ENCODE results near the gene GXYLT1.
"Not testable (repeated sequence)": the region's sequence is repeated elsewhere in the genome, so short reads cannot be mapped to it uniquely, and the experiment has no call there.

Gene GXYLT1, protein sequence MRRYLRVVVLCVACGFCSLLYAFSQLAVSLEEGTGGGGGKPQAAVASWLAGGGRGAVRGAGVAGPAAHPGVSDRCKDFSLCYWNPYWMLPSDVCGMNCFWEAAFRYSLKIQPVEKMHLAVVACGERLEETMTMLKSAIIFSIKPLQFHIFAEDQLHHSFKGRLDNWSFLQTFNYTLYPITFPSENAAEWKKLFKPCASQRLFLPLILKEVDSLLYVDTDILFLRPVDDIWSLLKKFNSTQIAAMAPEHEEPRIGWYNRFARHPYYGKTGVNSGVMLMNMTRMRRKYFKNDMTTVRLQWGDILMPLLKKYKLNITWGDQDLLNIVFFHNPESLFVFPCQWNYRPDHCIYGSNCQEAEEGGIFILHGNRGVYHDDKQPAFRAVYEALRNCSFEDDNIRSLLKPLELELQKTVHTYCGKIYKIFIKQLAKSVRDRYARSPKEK

DNA sequence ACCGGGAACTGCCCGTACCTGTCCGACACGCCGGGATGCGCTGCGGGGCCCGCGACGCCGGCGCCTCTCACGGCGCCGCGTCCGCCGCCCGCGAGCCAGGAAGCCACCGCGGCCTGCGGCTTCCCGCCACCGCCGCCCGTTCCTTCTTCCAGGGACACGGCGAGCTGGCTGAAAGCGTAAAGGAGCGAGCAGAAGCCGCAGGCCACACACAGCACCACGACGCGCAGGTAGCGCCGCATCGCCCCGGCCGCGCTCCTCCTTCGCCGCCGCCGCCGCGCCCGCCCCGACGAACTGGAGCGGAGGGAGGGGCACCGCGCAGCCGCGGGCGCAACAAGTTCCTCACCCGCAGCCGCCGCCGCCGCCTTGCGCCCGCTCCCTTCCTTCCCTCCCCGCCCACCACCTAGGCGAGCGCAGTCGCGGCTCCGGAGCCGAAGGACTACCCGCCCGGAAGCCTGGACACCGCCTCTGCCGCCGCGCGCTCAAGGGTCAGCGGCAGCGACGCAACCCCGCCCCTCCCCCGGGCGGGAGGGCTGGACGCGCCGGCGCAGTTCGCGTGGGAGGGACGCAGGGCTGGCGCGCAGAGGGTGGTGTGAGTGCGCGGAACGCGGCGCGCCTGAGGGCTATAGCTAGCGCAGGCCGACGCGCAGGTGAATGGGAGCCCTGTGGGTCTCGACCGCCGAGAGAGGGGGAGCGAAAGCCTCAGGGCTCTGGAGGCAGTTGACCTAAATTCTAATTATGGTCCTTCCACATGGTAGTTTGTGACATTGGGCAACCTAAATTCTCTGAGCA is at the start of gene GXYLT1:
Gene GXYLT1, minus strand, starts transcription at position 467 of the 789 bp plus-strand sequence. Its CDS starts 228 bp downstream, at position 239.
- peak; percentile 93 for DNase-seq (ENCODE audit: low spot score)

DNA sequence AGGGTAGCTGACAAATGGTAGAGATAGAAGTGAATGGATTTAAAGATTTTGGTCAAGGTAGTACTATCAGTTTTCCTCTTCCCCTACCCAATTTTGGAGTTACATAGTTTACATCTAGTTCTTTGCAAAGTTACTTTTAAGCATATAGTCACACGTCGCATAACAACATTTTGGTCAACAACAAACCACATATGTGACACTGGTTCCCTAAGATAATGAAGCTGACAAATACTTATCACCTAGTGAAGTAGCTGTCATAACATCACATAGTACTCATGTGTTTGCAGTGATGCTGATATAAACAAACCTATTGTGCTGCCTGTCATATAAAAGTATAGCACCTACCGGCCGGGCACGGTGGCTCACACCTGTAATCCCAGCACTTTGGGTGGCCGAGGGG is 48.0 kb upstream of the GXYLT1 start:
- DNase-seq (ENCODE audit: low spot score) = no peak

DNA sequence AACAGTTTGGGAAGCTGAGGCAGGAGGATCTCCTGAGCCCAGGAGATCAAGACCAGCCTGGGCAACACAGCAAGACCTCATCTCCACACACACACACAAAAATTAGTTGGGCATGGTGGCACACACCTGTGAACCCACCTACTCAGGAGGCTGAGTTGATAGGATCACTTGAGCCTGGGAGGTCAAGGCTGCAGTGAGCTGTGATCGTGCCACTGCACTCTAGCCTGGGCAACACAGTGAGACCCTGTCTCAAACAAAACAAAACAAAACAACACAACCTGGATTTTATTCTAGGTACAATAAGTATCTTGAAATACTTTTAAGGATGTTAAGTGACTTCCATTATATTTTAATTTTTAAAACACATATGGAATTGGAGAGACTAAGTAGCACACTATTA is 47.6 kb upstream of the GXYLT1 start:
- no peak for DNase-seq (ENCODE audit: low spot score)

DNA sequence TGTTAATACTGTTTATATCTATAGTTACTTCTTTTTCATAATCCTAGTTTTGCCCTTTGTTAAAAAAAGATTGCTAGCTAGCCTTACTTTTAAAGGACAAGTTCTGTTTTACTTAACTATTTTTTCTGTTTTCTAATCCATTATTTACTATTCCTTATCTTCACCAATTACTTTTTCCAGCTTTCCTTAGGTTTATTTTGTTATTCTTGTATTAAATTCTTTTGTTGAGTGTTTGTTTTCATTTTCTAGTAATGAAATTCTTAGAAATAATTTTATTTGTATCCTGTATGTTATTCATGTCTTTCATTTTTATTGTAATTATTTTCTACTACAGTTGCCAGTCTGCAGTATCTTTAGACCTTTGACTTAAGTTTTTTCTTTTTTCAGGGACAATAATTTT is 45.7 kb upstream of the GXYLT1 start:
- no peak for DNase-seq (ENCODE audit: low spot score)

DNA sequence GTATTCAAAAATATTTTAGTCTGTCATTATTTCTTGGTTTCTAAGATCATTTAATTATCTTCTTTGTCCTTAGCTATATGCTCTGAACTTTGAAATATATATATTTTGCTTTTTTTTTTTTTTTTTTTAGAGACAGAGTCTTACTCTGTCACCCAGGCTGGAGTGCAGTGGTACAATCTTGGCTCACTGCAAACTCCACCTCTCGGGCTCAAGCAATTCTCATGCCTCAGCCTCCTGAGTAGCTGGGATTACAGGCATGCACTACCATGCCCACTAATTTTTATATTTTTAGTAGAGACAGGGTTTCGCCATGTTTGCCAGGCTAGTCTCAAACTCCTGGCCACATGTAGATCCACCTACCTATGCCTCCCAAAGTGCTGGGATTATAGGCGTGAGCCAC is 43.6 kb upstream of the GXYLT1 start:
- not testable (repeated sequence) for DNase-seq (ENCODE audit: low spot score)

DNA sequence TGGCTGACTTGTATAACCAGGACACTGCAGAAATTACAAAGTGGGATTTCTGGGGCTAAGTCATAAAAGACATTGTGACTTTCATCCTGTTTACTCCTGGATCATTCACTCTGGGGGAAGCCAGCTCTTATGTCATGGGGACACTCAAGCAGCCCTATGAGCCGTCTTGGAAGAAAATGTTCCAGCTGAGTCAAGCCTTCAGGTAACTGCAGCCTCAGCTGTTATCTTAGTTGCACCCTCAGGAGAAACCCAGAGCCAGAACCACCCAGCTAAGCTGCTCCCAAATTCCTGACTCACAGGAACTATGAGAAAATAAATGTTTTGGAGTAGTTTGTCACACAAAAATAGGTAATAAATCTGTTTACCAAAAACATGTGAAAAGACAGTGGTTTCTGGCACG is 43.1 kb upstream of the GXYLT1 start:
- DNase-seq (ENCODE audit: low spot score) = no peak

DNA sequence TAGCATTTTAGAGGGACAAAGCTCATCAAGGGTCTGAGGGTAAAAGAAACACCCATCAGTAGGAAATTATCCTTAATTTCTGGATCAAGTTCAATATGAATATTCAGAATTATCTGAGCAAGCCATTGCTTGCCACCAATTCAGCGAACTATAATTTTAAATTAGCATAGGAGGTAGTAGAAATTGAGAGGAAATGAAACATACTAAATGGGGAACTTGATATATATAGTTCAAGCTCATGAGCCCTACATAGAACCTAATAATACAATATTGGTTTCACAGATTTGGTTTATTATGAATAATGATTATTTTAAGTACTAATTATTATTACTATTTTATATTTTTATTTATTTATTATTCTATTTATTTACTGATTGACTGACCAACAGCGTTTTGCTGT is 42.1 kb upstream of the GXYLT1 start:
- DNase-seq (ENCODE audit: low spot score) = no peak

DNA sequence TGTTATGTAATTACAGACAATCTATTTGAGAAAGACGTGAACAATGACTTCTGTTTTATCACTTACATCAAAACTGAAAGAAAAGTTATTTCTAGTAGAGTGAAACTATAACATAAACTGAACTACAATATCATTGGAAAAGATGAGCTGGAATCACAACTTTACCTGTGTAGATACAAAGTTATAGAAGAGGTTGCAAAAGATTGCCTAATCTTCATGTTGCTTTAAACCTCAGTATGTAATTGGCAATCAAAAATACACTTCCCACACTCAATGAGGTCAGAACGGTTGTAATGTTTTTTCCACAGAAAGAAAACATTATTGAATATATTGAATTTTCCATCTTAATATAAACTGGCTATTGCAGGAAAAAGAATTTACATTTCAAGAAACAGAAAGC is 37.7 kb upstream of the GXYLT1 start:
- no peak for DNase-seq (ENCODE audit: low spot score)

DNA sequence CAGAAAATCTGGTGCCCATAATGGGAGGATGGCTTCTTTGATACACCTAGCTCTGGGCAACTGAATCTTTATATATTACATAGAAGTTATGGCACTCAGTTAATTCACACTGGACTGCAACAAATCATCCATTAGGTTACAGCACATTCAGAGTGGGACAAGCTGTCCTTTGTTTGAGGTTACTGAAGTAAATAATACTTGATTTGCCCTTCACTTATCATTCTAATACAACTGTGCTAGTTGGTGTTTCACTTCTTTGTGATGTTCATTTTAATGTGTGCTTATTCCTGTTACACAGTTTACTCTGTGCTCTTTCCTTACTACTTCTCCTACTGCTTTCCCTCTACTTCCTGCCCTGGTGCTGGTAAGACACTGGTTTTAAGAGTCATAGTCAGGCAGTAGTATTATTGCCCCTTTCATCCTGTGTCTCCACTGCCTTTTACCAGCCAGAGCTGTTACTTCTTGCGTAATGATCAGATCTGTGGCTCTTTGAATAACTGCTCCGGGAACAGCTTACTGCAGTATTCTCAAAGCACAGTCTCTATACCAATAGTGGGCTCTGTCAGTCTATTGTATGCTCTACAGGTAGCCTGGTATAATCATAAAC is 36.4 kb upstream of the GXYLT1 start:
- peak; percentile 32 for DNase-seq (ENCODE audit: low spot score)

DNA sequence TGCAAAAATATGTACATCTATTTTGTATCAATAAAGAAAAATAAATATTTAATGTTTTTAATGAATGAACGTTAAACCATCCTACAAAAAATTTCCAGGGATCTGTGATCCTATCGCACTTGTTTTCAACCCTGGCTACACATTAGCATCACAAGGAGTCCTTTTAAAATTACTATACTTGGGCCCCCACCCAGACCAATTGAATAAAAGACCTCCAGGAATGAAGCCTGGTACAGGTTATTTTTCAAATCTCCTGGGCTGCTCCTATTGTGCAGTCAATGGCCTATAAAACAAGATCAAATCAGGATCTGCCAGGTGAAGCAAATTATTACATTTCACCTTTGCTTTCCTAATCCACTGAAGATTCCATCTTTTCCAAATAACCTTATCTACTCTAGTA is 33.4 kb upstream of the GXYLT1 start:
- DNase-seq (ENCODE audit: low spot score) = no peak

DNA sequence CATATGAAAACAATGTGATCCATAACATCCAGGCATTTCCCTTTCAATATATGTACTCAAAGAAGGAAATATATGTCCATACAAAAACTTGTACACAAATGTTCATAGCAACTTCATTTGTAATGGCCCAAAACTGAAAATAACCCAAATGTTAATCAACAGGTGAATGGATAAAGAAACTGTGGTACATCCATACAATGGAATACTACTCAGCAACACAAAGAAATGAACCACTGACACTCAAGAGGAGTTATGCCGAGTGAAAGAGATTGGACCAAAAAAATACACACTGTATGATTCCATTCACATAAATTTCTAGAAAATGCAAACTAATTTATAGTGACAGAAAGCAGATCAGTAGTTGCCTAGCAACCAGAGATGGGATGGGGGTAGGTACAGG is 30.3 kb upstream of the GXYLT1 start:
- no peak for DNase-seq (ENCODE audit: low spot score)

DNA sequence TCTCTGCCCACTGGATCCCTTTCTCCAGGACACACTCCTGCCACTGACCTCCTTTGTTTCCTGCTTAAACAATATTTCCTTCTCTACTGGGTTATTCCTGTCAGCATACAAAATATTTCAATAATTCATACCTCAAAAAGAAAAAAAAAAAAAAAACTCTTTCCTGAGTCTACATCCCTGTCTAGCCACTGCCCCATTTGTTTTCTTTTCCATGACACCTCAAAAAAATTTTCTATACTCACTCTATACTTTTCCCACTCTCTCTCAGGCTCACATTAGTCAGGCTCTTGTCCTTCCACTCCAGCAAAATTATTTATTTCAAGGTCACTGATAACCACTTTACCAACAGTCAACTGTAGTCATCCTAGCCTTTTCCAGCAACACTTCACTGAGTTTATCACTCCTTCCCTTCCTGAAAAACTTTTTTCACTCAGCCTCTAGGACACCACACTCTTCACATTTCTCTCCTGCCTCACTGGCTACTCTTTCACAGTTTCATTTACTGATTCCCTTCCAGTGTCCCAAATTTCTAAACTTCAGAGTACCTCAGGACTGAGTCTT is 29.4 kb upstream of the GXYLT1 start:
- no peak for DNase-seq (ENCODE audit: low spot score)

DNA sequence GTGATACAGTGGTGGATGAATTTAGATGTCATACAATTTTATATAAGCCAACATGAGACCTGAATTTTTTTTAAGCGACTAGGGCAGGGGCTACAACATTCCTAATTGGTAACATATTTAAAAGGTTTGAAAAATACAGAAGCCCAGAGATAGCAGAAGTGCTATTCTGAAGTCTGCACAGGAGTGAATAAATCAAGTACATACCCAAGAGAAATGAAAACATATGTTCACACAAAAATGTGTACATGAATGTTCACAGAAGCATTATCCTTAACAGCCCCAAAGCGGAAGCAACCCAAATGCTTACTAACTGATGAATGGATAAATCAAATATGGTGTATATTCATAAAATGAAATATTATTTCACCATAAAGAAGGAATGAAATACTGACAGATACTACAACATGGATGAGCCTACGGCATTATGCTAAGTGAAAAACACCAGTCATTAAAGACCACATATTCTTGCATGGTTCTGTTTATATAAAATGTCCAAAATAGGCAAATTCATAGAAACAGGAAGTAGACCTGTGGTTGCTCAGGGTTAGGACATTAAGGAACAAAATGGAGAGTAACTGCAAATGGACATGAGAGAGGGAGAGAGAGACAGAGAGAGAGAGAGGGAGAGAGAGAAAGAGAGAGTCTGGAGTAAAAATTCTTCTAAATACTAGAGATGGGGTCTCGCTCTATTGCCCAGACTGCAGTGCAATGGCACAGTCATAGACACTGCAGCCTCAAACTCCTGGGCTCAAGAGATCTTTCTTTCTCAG is 28.0 kb upstream of the GXYLT1 start:
- DNase-seq (ENCODE audit: low spot score) = no peak

DNA sequence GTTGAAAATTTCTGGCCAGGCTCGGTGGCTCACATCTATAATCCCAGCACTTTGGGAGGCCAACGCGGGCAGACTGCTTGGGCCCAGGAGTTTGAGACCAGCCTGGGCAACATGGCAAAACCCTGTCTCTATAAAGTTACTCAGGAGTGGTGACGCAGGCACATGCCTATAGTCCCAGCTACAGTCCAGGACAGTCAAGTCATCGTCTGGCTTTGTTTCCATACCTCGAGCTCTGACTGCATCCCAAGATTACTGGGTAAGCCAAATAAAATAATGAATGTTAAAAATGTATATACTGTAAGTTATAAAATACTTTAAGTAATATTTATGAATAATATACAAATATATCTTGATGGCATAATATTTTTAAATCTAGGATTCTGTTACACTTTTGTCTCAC is 23.0 kb upstream of the GXYLT1 start:
- DNase-seq (ENCODE audit: low spot score) = no peak

DNA sequence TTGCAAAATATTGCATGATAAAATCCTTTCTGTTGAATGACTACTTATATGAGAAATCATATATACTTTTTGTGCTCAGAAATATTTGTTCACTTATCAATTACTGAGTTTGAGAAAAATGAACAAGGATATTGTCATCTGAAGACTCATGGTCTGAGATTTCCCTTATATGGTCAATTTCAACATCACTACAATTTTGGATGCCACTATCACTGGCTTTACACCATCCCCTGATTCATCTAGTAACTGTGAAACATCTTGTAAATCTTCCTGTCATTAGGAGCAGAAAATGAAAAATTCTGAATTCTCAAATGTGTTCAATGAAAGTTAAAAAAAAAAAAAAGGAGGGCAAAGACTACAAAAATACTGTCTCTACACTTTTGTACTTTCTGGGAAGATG is 21.8 kb upstream of the GXYLT1 start:
- no peak for DNase-seq (ENCODE audit: low spot score)

DNA sequence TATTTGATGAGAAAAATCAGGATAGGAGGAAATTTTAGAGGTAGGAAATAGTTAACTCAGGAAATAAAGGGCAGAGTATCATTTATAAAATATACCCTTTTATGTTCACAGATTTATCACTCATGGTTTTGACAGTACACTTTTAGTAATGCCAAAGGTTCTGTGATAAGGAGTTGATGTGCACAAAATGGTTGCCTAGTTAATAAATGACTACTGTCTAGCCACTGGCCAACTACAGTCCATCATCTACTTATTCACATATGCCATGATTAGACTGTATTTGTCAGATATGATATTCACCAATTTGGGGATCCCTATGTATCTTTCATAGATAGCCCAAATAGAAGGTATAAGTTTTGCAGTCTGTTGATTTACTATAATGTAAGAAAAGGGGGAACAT is 19.2 kb upstream of the GXYLT1 start:
- no peak for DNase-seq (ENCODE audit: low spot score)

DNA sequence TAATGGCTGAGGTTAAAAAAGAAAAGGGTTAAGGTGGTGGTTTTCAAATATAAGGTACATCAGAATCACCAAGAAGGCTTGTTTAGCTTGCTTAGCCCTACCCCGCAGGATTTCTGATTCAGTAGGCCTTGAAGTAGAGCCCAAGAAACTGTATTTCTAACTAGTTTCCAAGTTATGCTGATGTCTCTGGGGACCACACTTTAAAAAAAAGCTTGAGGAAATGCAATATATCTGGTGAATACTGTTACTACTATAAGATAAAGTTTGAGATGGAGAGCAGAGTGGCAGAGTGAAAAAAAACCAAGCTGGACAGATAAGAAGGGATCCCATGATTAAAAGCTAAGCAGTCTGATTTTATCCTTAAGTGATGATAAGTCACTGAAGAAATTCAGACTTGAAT is 18.3 kb upstream of the GXYLT1 start:
- DNase-seq (ENCODE audit: low spot score) = no peak

DNA sequence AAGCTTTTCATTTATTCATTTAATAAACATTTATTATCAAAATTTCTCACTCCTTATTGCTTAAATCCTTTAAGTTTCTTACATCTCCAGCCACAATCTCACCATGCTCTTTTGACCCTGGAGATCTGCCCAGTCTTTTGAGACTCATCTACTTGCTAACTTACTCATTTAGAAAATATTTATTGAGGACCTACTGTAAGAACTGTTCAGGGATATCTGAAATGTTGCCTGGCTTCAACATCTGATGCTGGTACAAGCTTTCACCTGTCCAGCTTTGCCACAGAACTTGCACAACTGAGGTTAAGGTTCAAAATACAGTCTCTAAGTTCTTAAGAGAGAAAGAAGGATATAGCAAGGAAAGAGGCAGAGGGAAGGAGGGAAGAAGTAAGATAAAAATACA is 17.5 kb upstream of the GXYLT1 start:
- DNase-seq (ENCODE audit: low spot score) = no peak

DNA sequence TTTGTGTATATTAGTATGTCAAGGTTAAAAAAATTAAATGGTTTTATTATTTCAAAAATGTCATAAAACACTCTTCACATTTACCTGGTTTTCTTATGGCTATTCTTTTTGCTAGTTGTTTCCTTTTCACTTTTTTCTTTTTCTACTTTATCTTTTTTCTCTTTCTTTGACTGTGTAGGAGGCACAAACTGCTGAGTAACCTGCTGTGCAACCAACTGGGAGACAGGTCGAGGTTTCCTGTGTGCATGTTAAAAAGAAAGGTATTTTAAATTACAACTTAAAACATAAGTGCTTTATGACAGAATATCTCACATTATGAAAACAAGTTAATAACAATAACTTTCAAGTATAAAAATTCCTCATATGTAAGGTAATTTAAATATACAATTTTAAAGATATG is 16.9 kb upstream of the GXYLT1 start:
- no peak for DNase-seq (ENCODE audit: low spot score)

DNA sequence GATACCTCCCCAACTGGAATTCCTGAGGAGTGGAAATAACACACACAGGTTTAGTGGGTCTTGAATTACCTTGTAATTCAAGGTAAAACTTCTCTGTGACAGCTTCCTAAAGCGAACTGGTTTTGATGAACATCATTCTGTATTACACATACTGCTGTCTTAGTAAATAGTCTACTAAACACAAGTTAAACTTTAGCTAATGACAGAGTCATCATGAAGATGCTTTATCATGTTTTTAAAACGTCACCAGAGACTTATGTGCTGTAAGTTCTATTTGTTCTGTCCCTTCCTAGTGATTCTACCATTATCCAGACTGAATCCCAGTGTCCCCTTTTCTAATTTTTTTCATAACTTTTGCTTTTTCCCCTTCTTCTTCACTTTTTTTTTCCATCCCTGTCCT is 11.6 kb upstream of the GXYLT1 start:
- DNase-seq (ENCODE audit: low spot score) = no peak

DNA sequence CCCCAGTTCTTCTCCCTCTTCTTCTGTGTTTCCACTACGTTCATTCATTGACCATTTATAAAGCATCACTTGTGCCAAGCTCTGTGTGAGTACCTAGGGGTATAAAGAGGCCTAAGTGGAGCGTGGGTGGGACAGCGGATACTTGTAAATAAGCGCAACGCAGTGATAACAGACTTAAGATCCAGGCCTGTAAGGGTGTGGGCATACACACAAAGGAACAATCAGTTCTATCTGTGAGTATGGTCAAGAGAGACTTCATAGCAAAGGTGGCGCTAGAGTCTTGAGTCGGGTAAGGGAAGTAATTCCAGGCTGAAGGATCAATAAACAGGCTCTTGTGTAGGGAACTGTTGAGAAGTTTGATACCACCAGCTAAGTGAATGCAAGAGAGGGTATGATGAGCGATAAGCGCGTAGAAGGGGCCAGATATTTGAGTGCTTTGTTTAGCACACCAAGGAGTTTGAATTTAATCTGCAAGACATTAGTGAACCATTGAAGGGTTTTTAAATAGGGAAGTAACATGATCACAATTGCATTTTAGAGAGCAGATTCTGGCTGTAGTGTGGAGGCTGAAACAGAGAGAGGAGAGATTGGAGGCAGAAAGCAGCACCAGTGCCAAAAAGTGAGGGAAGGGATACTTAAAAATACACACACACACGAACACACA is 1.0 kb upstream of the GXYLT1 start:
- DNase-seq (ENCODE audit: low spot score) = no peak
